Iris pigment epithelial cell (primary cell): ENCODE data around the gene MAPK8IP2.
A peak's percentile ranks its signal among the peaks of the same experiment; 100 is the strongest.
"Not testable (repeated sequence)": the region's sequence is repeated elsewhere in the genome, so short reads cannot be mapped to it uniquely, and the experiment has no call there.

Experiments used
- DNase-seq: peaks from one replicate; pipeline ENCODE4 v3.0.0-alpha.2; 2011; ENCODE audit warnings: low read depth

Gene MAPK8IP2

DNA sequence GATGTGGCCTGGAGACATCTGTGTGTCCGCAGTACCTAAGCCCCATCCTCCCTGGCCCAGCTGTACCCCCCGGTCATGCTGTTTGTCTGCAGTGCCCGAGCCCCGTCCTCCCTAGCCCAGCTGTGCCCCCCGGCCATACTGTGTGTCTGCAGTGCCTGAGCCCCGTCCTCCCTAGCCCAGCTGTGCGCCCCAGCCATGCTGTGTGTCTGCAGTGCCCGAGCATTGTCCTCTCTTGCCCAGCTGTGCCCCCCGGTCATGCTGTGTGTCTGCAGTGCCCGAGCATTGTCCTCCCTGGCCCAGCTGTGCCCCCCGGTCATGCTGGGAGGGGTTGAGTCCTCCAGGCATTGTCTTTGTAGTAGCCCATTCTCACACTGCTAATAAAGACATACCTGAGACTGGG, 35.0 kb downstream of the MAPK8IP2 start:
- DNase-seq, result no peak

DNA sequence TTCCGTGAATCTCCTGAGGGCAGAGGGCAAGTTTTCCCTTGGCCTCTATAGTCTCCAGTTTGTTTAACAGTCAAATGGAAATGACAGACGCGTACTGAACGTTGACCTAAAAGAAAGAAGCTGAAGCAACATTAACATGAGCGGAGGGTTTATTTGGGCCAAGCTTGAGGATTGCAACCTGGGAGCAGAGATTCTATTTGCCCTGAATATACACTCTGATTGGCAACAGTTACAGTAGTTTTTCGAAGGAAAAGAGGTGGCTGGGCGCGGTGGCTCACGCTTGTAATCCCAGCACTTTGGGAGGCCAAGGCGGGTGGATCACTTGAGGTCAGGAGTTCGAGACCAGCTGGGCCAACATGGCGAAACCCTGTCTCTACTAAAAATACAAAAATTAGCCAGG, 39.7 kb downstream of the MAPK8IP2 start:
- DNase-seq, result not testable (repeated sequence)

DNA sequence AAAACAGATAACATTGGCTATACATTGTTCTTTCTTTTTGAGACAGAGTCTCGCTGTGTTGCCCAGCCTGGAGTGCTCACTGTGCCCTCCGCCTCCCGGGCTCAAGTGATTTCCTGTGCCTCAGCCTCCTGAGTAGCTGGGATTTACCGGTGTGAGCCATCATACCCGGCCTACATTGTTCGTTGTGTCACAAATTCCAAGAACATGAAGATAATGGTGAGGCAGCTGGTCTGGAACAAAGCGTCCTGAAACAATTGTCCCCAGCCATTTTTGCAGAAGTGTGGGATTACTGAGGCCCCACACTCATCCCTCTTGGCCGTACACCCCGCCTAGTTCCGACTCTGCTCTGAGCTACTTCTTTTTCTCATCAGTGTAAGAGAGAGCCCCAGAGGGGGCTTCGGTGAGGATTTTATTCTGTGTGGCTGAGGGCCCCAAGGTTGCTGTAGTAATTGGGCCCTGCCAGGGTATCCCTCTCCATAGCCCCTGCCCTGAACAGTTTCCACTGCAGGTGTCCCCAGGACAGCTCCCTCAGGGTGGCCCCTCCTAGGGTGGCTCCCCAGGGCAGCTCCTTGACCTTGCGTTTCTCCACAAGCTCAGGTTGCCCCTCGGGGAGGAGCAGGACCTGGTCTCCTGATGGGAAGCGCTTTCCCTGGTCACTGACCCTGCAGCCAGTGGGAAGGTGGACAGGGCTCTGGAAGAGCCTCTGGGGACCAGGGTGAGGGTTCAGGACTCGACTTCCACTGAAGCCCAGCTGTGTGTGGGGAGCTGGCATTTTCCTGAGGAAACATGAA, 40.5 kb downstream of the MAPK8IP2 start:
- DNase-seq, result no peak

DNA sequence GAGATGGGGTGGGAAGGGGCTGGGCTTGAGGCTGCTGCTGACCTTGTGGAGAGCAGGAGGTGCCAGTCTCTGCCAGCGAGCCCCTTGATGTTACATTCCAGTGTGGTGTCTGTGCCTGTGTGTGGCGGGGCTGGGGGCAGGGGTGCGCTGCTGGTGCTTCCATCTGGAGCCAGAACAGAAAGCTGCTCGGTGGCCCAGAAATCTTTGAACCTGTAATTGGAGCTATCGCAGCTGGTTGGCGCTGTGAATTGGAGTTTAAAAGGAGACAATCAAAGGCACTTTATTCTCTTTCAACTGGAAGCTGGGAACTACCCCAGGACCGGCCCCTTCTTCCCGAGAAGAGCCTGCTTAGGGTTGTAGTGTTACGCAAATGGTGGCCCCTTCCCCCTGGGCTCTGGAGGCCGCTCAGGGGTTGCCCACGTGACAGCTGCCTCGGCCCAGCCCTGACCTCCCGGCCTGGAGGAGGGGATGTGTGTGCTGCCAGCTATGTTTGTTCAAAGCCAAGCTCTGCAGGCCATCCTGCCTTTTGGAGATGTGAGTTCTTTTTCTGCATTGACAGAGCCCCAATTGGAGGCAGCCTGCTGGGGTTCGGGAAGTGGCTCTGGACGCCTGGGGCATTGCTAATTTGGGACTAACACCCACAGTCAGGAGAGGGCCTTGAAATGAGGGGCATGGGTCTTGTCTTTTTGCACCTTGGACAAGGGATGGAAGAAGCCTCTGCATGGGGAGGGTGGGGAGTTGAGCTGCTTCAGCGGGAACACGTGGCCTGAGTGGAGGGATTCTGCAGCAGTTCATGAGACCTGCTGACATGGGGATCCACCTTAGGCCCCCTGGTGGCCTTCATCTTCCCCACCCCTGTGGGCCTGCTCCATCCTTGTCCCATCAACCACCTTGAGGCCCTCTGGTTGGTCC, 41.4 kb downstream of the MAPK8IP2 start:
- DNase-seq, result peak; percentile 42

DNA sequence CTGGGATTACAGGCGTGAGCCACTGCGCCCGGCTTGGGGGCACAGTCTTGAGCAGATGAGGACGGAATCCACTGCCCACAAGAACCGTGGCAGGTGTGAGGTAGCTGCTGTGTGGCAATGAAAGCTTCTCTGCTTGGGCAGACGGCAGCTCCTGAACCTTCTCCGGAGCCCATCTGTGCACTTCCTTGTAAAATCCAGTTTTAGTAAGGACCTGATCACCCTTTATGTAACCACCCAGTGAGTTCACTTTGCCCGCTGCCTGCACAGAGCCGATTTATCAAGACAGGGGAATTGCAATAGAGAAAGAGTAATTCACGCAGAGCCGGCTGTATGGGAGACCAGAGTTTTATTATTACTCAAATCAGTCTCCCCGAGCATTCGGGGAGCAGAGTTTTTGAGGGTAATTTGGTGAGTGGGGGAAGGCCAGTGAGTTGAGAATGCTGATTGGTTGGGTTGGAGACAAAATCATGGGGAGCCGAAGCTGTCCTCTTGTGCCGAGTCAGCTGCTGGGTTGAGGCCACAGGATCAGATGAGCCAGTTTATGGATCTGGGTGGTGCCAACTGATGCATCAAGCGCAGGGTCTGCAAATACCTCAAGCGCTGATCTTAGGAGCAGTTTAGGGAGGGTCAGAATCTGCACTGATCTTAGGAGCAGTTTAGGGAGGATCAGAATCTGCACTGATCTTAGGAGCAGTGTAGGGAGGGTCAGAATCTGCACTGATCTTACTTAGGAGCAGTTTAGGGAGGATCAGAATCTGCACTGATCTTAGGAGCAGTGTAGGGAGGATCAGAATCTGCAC, 42.6 kb downstream of the MAPK8IP2 start:
- not testable (repeated sequence) for DNase-seq

DNA sequence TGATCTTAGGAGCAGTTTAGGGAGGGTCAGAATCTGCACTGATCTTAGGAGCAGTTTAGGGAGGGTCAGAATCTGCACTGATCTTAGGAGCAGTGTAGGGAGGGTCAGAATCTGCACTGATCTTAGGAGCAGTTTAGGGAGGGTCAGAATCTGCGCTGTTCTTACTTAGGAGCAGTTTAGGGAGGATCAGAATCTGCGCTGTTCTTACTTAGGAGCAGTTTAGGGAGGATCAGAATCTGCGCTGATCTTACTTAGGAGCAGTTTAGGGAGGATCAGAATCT, 43.2 kb downstream of the MAPK8IP2 start:
- DNase-seq, result not testable (repeated sequence)

DNA sequence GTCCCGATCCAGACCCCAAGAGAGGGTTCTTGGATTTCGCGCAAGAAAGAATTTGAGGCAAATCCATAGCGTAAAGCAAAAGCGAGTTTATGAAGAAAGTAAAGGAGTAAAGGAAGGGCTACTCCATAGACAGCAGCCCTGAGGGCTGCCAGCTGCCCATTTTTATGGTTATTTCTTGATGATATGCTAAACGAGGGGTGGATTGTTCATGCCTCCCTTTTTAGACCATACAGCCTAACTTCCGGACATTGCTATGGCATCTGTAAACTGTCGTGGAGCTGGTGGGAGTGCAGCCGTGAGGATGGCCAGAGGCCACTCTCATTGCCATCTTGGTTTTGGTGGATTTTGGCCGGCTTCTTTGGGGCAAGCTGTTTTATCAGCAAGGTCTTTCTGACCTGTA, 52.7 kb downstream of the MAPK8IP2 start:
- no peak for DNase-seq

DNA sequence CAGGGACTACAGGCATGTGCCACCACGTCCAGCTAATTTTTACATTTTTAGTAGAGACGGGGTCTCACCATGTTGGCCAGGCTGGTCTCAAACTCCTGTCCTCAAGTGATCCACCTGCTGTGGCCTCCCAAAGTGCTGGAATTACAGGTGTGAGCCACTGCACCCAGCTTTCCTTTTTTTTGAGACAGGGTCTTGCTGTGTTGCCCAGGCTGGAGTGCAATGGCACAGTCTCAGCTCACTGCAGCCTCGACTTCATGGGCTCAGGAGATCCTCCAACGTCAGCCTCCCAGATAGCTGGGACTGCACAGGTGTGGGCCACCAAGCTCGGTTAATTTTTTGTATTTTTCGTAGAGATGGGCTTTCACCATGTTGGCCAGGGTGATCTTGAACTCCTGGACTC, 54.1 kb downstream of the MAPK8IP2 start:
- DNase-seq, result not testable (repeated sequence)

DNA sequence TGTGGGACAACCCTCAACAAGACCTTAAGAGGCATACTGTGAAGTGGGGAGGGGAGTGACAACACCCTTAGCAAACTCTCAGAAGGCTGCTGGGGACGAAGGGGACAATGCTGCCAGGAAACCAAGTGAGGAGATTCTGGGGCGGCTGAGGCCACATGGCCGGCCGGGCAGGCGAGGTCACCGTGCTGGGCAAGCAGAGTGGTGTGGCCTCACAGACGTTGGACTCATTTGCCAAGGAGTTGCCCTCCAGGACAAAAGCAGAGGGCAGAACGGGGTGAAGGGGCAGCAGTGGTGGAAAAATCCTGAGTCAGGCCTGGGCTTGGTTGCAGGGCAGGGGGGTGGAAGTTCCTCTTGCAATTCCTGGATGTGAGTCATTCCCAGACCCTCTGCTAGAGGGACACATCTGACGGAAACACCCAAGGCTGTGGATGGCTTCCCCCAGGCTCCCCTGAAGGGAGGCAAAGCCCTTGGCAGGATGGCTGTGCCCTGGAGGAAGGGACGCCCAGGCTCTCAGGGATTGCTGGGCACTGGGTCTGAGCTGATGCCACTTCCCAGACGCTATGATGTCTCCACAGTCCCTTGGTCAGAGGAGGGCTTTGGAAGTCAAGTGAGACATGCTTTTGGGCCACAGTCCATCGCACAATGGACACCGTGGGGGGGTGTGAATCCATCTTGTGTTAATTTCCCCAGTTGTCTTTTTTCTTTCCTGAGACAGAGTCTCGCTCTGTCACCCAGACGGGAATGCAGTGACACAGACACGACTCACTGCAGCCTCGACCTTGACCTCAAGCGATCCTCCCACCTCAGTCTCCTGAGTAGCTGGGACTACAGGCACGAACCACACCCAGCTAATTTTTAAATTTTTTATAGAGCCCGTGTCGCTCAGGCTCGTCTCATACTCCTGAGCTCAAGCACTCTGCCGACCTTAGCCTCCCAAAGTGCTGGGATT, 55.8 kb downstream of the MAPK8IP2 start:
- DNase-seq, result peak; percentile 50

DNA sequence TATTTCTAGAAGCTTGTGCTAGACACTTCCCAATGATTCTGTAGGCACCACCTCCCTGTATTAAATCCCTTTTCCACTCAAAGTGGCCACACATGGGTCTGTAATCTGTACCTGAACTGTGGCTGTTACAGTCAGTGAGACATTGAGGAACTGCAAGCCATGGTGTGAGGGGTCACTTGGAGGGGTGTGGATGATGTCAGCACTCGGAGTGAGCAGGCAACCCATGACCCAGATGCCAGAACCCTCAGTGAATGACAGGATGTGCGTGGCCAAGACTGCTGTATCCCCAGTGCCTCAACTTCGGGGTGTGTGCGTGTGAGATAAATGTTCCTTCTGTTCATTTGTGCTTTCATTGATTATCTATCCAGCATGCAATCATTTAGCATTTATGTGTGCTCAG, 57.3 kb downstream of the MAPK8IP2 start:
- DNase-seq, result no peak

DNA sequence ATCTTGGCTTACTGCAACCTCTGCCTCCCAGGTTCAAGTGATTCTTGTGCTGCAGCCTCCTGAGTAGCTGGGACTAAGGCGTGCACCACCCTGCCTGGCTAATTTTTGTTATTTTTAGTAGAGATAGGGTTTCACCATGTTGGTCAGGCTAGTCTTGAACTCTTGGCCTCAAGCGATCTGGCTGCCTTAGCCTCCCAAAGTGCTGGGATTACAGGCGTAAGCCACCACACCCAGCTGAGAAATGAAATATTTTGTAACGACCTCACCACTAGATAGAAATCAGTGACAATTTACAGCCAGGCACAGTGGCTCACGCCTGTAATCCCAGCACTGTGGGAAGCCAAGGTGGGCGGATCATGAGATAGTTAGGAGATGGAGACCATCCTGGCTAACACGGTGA, 59.1 kb downstream of the MAPK8IP2 start:
- DNase-seq, result not testable (repeated sequence)

DNA sequence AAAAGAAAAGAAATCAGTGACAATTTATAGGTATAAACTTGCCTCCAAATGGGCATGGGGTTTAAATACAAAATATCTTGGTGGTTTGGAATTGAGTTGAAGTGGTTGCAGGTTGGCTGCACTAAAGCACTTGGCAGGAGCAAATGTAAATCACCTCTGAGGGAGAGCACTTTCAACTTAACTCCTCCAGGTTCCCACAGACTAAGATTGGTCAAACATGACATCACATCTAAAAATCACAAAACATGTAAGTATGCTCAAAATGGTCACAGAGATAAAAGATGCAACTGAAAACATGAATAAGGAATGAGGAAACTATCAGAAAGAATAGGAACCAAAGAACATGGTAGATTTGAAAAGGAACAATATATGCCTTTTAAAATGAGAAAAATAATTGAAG, 59.7 kb downstream of the MAPK8IP2 start:
- no peak for DNase-seq
